ENCODE data around the gene CEND1.

CEND1 gene

DNA sequence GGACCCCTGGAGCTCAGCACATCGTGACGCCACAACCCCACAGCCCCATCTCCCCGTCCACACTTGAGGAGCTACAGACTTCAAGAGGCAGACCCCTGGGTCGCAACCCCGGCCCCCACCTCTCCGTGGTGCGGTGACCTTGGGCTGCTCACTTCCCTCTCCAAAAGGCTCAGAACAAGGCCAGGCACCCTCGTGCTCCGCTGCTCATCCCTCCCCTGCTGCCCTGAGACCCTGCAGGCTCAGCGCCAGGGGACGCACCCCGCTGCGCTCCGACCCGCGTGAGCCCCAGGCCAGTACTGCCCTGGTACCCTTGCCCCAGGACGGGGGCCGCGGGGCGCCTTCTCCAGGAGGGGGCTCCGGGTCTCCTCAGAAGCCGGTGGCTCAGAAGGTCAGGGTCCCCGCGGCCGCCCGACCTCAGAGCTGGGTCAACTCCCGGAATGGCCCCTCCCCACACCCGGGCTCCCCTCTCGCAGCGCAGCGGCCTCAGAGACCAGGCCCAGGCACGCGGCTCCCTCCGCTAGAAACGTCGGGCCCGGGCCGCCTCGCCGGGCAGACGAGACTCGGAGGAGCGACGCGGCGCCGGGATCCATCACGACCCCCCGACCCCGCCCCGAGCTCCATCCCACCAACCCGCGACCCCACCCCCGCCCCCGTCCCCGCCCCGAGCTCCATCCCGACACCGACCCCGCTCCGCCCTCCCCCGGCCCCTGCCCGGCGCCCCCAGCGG lies 13.2 kb downstream of the CEND1 start:
- TF ChIP-seq POLR2AphosphoS5 (IDR thresholded peaks at IDR 0.05; ENCODE audit: low read depth, low read length) = no peak; the same call in 1 of the 2 replicates
- TF ChIP-seq, protein P1, sequence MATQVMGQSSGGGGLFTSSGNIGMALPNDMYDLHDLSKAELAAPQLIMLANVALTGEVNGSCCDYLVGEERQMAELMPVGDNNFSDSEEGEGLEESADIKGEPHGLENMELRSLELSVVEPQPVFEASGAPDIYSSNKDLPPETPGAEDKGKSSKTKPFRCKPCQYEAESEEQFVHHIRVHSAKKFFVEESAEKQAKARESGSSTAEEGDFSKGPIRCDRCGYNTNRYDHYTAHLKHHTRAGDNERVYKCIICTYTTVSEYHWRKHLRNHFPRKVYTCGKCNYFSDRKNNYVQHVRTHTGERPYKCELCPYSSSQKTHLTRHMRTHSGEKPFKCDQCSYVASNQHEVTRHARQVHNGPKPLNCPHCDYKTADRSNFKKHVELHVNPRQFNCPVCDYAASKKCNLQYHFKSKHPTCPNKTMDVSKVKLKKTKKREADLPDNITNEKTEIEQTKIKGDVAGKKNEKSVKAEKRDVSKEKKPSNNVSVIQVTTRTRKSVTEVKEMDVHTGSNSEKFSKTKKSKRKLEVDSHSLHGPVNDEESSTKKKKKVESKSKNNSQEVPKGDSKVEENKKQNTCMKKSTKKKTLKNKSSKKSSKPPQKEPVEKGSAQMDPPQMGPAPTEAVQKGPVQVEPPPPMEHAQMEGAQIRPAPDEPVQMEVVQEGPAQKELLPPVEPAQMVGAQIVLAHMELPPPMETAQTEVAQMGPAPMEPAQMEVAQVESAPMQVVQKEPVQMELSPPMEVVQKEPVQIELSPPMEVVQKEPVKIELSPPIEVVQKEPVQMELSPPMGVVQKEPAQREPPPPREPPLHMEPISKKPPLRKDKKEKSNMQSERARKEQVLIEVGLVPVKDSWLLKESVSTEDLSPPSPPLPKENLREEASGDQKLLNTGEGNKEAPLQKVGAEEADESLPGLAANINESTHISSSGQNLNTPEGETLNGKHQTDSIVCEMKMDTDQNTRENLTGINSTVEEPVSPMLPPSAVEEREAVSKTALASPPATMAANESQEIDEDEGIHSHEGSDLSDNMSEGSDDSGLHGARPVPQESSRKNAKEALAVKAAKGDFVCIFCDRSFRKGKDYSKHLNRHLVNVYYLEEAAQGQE (IDR thresholded peaks at IDR 0.05; ENCODE audit: insufficient read depth in 1 of 2, low read depth in 2 of 2, low read length in 2 of 2) = no peak
- TF ChIP-seq FOXP2 (optimal IDR thresholded peaks at IDR 0.05; ENCODE audit: borderline replicate concordance, extremely low read depth, extremely low read length, insufficient read depth) = no peak
- TF ChIP-seq TAF1 (IDR thresholded peaks at IDR 0.05; ENCODE audit: borderline replicate concordance, insufficient read depth, low read length) = no peak
- peak; percentile 19; the same call in 1 of the 2 replicates for TF ChIP-seq SIN3A (IDR thresholded peaks at IDR 0.05; ENCODE audit: borderline replicate concordance, insufficient read depth, low read length)

DNA sequence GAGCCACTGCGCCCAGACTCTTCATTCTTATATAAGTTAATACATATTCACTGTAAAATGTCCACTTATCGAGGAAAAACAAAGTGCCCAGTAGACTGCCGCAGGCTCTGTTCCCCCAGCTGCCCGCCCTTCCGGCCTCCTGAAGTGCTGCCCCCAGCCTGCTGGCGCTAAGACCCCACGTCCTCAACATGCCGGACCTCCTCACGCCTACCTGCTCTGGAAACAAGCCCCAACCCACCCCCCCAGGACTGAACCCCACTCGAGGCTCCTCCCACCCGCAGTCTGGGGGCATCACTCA lies 13.7 kb downstream of the CEND1 start:
- no peak for TF ChIP-seq TAF1 (IDR thresholded peaks at IDR 0.05; ENCODE audit: borderline replicate concordance, insufficient read depth, low read length)
- TF ChIP-seq SIN3A (IDR thresholded peaks at IDR 0.05; ENCODE audit: borderline replicate concordance, insufficient read depth, low read length) = no peak
- TF ChIP-seq FOXP2 (optimal IDR thresholded peaks at IDR 0.05; ENCODE audit: borderline replicate concordance, extremely low read depth, extremely low read length, insufficient read depth) = no peak
- TF ChIP-seq POLR2AphosphoS5 (IDR thresholded peaks at IDR 0.05; ENCODE audit: low read depth, low read length) = no peak
- TF ChIP-seq, protein P1 (IDR thresholded peaks at IDR 0.05; ENCODE audit: insufficient read depth in 1 of 2, low read depth in 2 of 2, low read length in 2 of 2) = no peak

DNA sequence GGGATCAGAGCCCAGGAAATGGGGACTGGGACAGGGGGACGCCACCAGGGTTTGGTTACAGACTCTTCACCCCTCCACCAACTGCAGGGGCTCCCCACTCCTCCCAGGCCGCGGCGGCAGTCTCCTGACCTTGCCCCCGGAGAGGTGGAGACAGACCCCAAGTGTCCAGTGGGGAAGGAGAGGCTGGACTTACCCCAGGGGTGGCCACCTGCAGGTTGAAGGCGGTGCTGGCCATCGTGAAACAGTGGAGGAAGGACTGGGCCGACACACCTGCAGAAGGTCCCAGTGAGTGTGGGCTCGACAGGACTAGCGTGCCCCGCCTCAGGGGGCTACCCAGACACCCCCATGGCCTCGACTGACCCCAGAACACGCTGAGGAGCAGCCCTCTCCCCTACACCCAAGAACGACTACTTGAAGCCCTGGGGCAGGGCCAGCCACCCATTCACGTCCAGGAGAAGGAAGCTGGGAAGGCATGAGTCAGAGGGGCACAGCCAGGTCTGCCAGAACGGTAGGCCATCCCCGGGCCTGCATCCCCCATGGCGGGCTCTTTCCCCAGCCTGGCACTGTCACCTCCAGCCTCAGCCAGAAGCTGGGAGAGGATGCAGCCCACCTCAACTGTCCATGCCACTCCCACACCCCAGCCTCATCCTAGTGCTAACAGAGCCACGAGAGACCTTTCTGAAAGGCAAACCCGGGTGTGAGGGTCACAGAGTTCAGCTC lies 14.9 kb downstream of the CEND1 start:
- TF ChIP-seq FOXP2 (optimal IDR thresholded peaks at IDR 0.05; ENCODE audit: borderline replicate concordance, extremely low read depth, extremely low read length, insufficient read depth) = no peak
- TF ChIP-seq, protein P1 (IDR thresholded peaks at IDR 0.05; ENCODE audit: insufficient read depth in 1 of 2, low read depth in 2 of 2, low read length in 2 of 2) = no peak
- 0 out of 2 replicates have a peak, but pooled peaks have one; percentile 25 for TF ChIP-seq POLR2AphosphoS5 (IDR thresholded peaks at IDR 0.05; ENCODE audit: low read depth, low read length)

DNA sequence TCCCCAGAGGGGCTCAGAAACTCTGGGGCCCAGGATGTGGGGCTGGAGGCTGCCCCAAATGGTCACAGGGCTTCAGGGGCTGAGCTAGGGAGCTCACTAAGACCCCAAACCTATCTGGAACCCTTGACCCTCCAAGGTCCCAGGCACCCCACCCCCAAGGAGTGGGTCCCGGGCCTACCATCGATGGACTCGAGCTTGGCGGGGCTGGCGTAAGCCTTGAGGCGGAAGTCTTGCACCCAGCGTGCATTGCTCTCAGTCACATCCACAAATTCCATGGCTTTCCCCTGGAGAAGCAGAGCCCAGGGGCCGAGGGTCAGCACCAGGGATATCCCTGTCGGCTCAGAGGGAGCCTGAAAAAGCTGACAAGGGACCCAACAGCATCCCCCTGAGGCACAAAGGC lies 16.1 kb downstream of the CEND1 start:
- no peak for TF ChIP-seq TAF1 (IDR thresholded peaks at IDR 0.05; ENCODE audit: borderline replicate concordance, insufficient read depth, low read length)
- TF ChIP-seq, protein P1 (IDR thresholded peaks at IDR 0.05; ENCODE audit: insufficient read depth in 1 of 2, low read depth in 2 of 2, low read length in 2 of 2) = no peak

All from PFSK-1 (cell line).